NCI-H526 (cell line): ENCODE results near the gene FA2H.
A peak's percentile ranks its signal among the peaks of the same experiment; 100 is the strongest.
"Not testable (repeated sequence)": the region's sequence is repeated elsewhere in the genome, so short reads cannot be mapped to it uniquely, and the experiment has no call there.

Experiments used
- DNase-seq, 2 experiments: peaks; one replicate each; lab custom pipeline; 2025; lab: John Stamatoyannopoulos, UW

FA2H gene

DNA sequence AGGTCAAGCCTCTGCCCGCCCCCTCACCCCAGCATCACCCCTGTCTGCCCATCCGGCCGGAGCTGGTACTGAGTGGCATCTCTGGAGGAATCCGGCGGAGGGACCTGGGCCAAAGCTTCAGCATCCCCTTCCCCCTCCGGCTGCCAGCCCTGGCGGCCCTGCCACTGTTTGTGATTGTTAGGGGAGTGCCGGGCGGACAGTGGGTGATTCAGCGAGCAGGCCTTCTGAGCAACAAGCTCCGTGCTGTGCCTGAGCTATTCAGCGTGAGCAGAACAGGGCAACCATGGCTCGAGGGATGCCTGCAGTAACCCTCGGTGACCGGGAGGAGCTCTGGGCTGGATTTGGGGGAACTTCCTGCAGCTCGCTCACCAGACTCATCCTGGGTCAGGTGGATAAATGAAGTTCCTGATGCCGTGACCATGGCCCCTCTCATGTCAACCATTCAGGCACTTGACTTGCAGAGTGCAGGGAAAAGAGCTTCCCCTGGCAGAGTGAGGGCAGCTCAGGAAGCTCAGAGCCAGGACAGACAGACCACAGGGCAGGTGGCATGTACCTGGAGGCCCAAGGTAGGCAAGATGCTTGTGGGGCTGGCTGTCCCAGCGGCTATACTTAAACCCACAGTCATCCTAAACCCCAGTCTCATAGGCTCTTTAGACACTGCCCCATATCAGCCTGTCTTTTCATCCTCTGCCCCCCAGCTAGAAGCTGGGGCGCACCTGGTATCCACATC, 49.6 kb downstream of the FA2H start:
- DNase-seq: no peak

DNA sequence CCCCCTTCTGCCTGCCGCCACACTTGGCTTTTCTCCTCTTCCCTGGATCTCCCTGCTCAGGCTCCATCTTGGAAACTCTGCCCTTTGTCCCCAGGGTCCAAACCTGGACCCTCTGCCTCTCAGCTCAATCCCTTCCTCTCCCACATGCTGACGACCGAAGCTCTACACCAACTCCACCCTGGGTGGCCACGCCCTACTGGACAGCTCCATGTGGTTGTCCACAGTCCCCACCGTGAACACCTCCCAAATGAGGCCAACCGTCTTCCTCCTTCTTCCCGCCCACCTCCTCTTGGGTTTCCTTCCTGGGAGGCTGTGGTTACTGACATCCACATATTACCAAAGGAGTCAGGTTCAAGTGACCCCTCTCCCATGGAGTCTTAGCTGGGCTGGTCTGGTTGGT, 51.4 kb downstream of the FA2H start:
- DNase-seq: no peak

DNA sequence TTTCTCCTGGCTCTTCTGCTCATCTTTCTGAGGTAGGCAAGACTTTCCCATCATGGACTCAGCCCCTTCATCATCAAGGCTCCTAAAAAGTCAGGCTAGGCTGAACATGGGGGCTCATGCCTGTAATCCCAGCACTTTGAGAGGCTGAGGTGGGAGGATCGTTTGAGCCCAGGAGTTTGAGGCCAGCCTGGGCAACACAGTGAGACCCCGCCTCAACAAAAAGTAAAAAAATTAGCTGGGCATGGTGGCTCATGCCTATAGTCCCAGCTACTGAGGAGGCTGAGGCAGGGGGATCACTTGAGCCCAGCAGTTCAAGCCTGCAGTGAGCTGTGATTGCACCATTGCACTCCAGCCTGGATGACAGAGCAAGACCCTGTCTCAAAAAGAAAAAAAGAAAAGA, 52.5 kb downstream of the FA2H start:
- not testable (repeated sequence) for DNase-seq

DNA sequence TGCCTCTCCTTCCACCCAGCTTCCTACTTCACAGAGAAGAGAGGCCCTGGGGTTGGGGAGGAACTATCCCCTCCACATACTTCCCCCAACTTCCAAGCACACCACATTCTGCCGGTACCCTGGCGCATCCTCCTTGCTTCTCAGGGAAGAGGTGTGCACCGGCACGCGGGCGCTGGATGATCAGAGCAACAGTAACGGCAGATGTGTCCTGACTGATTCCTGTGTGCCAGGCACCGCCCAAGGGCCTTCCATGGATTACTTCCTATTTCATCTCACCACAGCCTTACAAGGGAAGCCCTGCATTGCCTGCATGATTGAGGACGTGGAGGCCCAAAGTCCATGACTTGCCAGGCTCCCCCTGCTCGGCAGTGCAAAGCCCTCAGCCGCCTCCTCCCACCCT, 52.9 kb downstream of the FA2H start:
- no peak for DNase-seq

DNA sequence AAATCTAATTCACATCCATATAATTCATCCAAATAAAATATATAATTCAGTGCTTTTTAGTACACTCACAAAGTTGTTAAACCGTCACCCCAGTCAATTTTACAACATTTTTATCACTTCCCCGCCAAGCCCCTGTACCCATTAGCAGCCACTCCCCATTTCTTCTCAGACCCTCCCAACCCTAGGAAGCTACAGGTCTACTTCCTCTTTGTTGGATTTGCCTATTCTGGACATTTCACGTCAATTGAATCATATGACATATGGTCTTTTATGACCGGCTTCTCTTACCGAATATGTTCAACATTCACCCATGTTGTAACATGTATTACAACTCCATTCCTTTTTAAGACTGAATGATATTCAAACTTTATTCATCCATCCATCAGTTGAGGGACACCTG, 54.0 kb downstream of the FA2H start:
- DNase-seq: no peak

DNA sequence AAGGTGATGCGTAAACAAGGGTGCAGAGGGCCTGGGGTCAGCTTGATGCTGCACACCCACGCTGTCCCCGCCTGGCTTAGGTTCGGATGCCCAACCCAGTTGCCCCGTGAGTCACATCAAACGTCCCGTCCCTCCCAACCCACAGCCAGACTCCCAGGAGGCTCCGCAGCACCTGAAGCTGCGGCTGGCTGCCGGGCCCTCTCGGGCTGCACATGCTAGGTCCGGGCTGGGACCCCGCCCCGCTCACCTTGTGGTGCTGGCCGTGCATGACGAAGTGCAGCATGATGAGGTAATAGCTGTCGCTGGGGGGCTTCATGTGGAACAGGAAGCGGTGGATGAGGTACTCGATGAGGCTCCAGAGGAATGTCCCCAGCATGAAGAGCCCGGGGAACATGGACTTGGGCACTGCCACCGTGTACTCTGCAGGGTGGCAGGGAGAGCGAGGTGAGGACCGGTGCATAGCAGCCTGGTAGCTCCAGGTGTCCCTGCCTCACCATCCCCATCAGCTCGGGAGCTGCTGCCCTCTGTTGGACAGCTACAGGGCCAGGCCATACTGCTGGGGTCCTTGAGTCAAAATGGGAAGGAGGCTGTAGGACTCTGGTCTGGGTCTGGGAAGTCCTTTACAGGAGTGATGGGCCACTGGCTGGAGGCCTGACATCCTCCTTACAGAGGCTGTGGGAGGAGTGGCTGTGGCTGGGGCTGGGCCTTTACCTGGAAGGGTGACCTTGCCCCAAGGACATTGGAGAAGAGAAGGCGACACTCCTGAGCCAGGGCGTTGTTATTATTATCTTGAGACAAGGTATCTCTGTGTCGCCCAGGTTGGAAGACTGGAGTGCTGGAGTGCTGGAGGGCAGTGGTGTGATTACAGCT, 55.6 kb downstream of the FA2H start:
- no peak for DNase-seq

DNA sequence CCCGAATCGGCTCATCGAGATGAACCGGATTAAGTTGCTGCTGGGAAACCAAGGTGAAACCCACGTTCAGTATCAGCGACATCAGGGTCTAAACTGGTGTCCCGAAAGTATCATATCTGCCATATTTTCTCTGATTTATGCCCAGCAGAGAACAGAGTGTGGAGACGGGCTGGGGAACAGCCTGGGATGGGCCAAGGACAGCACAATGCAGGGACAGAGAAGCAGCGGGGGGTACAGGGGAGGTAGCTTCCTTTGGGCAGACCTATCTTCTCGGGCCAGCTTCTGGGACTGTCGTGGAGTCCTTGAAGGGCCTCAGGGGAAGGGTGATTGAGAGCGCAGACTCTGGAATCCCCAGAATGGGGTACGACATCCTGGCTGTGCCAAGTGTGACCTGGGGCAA, 56.5 kb downstream of the FA2H start:
- no peak for DNase-seq

DNA sequence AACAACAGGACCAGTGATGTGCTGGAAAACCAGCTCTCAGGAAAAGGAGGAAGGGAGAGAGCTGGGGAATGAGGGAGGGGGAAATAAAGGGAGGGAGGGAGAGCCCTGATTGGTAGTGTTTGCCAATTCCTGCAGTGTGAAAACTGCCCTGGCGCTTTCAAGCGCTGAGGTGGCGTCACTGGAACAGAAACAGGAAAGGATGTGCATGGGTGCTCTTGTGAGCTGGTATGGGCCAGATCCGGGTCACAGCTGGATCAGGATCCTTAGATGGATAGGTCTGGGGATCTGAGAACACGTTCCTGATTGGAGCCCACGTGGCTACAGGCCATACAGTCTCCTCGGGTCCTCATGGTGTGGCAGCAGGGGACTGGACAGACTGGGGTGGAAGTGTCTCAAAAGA, 57.3 kb downstream of the FA2H start:
- no peak for DNase-seq

DNA sequence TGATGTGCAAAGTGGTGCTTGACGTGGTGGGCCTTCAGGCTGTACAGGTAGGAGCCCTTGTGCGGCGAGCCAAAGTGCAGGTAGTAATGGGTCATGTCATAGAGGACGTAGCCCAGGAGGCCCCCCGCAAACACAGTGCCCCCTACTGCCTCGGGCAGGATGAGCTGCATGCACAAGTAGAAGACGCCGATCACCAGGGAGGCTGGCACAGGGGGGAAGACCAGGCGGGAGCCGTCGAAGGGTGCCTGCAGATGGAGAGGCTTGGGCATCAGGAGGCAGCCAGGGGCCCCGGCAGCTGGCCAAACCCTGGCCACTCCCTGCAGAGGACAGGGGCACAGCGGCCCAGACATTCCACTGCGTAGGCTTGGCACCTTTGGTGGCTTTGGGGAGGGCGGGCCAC, 58.3 kb downstream of the FA2H start:
- DNase-seq: no peak

DNA sequence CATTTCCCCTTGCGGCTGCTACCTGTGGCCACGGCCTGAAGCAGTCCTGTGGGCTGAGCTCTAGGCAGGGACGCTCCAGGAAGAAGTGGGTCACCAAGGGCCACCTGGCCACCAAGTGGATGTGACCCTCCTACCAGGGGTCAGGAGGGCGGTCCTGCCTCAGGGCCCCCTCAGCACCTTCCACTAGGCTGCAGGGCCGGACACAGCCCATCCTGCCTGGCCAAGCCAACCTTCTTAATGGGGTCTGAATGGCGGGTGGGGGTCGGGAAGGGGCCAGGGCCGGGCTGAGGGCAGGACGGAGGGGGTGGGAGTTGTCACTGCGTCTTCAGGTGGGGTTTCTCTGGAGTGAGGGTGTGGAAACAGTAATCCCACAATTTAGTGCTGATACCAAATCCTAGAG, 60.7 kb downstream of the FA2H start:
- no peak for DNase-seq

DNA sequence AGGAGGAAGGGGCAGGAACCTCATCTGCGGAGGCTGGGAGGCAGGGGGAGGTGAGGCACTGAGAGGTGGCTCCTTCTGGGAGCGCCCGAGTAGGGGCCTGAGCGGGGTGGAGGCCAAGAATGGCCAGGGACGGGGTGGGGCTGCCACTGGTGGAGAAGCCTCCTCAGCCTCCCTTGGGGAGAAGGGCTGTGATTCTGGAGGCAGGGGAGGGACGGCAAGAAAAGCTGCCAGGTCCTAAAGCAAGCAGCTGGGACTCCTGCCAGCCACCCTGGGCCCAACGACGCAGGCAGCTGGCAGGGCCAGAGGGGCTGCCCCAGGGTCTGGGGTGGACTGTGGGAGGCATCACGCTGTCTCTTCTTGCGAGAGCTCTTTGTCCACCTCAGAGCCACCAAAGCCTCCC, 61.3 kb downstream of the FA2H start:
- no peak for DNase-seq

DNA sequence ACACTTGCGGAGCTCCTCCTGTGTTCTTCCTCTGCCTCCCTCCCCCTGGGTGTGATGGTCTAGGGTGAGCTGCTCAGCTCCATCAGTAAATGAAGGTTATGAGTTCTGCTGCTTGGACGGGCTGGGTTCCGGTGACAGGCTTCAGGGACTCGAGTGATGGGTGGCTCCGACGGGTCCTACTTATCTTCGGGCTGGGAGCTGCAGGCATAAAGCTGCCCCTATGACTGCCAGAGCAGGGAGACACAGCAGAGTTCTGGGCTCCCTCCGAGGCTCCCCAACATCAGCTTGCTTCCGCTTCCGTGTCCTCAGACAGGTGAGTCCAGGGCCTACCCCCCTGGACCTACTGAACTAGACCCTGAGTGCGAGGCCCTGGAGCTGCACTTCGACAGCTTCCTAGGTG, 62.7 kb downstream of the FA2H start:
- DNase-seq: no peak

DNA sequence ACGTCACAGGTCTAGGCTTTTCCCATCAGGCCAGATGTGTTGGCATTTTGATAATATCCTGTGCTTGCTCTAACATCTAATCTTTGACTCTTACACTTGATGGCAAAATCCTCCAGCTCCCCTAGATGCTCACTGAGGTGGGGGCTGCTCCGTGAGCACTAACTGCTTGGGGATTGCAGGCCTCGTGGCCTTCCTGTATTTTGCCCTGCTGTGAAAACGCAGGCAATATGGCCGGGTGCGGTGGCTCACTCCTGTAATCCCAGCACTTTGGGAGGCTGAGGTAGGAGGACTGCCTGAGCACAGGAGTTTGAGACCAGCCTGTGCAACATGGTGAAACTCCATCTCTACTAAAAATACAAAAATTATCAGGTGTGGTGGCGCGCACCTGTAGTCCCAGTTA, 64.2 kb downstream of the FA2H start:
- DNase-seq: no peak

DNA sequence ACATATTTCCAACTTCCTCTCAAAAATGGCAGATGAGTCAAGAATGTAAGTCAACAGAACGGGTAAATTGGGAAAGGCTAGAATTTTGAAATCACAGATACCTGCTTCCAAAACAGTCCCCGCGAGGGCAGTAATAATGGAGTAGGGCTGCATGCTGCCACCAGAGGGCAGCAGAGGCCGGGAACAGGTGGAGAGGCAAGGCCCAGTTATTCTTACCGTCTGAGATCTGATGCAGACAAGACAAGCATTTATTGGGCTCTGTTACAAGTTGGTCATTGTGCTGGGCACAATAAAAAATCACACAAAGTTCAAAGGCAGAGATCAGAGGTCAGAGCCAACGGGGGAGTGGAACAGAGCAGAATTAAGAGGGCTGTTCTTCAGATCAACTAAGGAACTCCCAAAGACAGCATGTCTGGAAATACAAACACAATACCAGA, 65.2 kb downstream of the FA2H start:
- DNase-seq: peak; percentile 21 to 63

DNA sequence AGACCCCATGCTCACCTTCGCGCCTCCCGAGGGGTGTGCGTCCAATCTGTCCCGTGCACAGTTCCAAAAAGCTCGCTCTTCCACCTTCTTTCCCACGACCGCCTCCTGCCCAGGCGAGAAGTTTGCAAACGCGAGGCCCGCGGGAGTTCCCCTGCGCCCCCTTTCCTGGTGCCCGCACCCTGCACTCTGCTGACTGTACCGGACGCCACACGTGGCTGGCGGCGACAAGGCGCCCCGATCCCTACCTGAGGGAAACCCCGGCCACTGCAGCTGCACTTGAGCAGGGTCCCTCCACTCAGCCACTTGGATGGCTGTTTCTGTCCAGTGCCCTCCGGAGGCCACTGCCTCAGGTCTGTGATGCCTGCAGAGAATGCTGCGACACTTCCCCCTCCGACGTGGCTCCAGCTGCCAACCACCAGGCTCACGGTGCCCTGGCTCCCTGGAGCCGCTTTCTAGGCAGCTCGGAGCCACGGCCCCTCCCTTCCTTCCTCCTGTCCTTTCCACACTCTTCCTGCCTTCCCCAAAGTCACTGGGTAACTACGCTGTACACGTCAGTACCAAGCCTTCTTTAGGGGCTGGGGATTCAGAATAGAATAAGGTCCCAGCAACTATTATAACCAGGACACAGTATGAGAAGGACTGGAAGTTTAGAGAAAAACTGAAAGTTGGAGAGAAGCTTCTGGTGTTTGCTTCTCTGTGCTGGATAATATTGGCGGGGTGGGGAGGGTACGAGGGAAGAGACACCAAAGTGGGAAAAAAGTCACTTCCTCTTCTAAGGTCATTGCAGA, 74.0 kb downstream of the FA2H start, which contains the start of gene MLKL:
TSS of gene MLKL (minus strand) at position 425 of the 788 bp plus-strand sequence. CDS start 5,105 bp downstream, outside the sequence.
- peak; percentile 4 to 44 for DNase-seq

DNA sequence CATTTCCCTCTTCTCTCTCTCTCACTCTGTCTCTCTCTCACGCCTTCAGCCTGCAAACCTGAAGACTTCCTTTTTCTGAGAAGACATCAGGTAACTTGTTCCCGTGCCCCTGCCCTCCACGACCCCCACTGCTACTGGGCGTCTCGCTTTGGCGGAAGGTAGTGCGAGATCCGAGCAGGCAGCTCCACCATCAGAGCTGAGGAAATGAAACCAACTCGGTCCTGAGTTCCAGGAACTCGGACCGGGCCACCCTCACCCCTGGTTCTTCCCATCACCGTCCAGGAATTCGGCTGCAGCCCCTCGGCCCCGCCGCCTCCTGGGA, 74.5 kb downstream of the FA2H start:
- DNase-seq: peak in 1 of 2 experiments; percentile 30

DNA sequence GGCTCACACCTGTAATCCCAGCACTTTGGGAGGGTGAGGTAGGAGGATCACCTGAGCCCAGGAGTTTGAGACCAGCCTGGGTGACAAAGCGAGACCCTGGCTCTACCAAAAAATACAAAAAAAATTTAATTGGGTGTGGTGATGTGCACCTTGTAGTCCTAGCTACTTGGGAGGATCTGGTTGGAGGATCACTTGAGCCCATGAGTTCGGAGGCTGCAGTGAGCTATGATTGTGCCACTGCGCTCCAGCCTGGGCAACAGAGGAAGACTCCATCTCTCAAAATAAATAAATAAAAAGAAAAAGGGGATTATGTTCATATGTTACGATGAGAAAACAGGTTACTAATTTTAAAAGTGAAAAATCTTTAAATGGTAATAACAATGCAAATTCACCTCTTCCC, 75.0 kb downstream of the FA2H start:
- DNase-seq: no peak

DNA sequence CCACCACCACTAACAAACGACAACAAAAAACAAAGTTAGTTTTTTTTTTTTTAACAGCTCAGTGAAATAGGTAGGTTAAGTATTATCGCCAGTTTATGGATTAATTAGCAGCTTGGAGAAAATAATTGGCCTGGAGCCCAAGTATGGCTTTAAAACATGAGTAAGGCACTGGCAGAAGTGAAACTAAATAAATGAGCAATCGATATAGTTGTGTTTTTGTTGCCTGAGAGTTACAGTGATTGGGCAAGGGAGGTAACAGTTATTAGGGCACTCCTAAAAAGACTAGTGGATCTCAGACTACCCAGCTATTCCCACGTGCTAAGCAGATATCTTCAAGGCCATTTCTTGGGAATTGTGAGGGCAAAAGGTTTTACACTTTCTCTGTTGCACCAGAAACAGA, 76.4 kb downstream of the FA2H start:
- DNase-seq: no peak

DNA sequence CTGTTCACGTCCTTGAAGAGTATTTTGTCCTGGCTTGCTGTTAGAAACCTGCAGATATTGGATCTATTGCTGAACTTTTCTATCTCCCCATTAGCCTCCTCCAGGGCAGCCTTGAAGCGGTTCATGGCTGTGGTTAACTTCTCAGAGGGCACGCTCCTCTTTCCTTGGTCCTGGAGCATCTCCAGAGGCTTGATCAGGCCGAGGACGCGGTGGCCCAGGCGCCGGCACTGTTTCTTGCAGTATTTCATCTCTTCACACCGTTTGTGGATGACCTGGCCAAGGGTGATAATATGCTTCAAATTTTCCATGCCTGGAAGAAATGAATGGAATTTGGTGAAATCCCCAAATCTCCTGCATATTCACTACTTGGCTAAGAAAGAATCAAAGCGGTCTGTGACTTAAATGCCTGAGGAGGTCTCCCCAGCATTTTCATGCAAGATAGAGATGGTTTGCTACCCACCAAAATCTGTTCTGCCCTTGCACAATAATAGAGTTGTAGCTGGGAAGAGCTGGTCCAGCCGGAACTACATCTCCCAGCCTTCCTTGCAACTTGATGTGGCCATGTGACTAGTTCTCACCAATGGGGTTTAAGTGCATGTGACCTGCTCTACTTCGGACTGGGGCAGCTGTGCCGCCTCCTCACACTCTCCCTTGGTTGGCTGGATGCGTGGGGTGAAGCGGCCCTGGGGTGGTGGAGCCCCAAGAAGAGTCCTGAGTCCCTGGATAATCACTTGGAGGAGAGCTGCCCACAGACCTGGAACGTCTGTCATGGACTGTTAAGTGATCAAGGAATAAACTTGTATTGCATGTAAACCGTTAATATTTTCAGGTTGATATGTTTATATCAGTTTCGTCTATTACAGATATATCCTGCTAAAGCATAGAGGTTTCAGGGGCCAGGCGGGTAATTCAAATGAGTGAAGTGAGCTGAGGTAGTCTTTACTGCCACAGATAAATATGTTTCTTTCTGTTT, 78.9 kb downstream of the FA2H start:
- DNase-seq: peak; percentile 53 to 74

DNA sequence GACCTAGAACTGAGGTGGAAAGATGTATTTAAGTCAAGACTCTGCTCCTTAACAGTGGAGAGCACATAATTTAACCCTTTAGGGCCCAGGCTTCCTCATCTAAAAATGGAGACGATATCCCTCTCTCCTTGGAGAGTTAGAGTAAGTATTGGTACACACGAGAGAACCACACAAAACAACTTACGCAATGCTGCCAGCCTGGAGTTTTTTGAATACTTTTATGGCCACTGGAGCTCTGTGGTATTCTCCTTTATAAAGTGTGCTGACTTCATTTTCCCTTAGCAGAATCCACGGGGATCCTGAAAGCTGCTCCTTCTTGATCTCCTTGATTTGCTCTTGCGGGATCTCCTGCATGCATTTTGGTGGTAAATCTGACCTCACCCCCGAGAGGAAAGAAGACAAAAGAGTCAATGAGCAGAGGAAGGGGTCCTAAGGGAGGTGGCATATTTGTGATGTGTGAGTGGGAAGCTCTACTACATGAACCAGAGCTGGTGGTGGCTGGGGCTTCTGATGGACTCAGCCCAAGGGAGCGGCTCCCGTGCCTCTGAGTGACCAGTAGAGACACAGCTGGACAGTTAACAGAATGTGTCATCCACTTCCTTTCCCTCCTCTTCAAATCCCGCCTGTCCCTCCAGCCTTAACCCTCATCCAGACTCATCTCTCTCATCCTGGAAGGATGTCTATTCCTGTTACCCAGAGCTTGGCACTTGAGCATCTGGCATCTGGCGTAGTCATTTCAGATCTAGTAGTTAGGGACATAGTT, 83.3 kb downstream of the FA2H start:
- no peak for DNase-seq

DNA sequence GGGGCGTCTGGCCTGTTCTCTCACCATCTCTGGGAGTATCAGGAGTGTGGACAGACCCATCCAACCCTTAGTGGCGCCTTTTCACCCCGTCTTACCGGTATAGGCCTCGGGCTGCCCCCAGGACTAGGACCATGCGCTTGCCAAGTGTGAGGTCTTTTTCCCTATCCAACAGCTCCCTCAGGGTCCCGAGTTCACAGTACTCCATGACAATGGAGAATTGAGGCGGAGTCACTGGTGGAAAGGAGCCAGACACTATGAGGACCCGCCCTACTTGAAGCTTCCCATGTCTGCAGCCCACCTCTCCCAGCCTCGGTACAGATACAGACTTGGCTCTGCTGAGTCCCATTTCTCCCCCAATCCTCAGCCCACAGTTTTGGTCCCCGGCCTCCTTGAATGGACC, 92.1 kb downstream of the FA2H start:
- DNase-seq: no peak
